GM23338 (cell line): ENCODE results near the gene FCRL6. TPM values are rescaled to one million over a fixed set of nuclear protein-coding genes. Genes with fewer than 3 reads are reported as not detected.

Source experiments
- ATAC-seq: fragments of 200-7000 bp; cut with Tn5 transposase; 3 replicates; pipeline ENCODE4 v1.9.1; 2020
- DNase-seq: peaks from one replicate; pipeline ENCODE4 v3.0.0-alpha.2; 2015; ENCODE audit warnings: low spot score
- H2AFZ ChIP-seq: fragments of 200-600 bp; sonication (generic); 2 replicates; pipeline ENCODE4 v1.8.0; 2016; ENCODE audit warnings: antibody characterized with exemption, mild to moderate bottlenecking, moderate library complexity
- H3F3A ChIP-seq: fragments of 200-600 bp; sonication (generic); replicated peaks from 2 replicates; pipeline ENCODE4 v1.8.0; 2017; ENCODE audit warnings: antibody characterized with exemption, mixed run types, low read depth
- H3K27ac ChIP-seq: fragments of 200-600 bp; sonication (generic); 2 replicates; pipeline ENCODE4 v1.6.1; 2016; ENCODE audit warnings: low read depth
- H3K27me3 ChIP-seq: fragments of 200-600 bp; sonication (generic); 2 replicates; pipeline ENCODE4 v1.8.0; 2016; ENCODE audit warnings: mild to moderate bottlenecking, mixed run types, moderate library complexity; ENCODE audit not compliant: insufficient read depth
- H3K36me3 ChIP-seq: fragments of 200-600 bp; sonication (generic); 2 replicates; pipeline ENCODE4 v1.8.0; 2016; ENCODE audit warnings: mild to moderate bottlenecking; ENCODE audit not compliant: insufficient read depth
- H3K4me1 ChIP-seq: fragments of 200-600 bp; sonication (generic); 2 replicates; pipeline ENCODE4 v1.8.0; 2016; ENCODE audit warnings: mild to moderate bottlenecking, moderate library complexity; ENCODE audit not compliant: insufficient read depth
- H3K4me2 ChIP-seq: fragments of 200-600 bp; sonication (generic); 2 replicates; pipeline ENCODE4 v1.7.1; 2017; ENCODE audit warnings: mixed run types
- H3K4me3 ChIP-seq: fragments of 200-600 bp; sonication (generic); 2 replicates; pipeline ENCODE4 v1.6.1; 2016; ENCODE audit warnings: mixed run types
- H3K79me2 ChIP-seq: fragments of 200-600 bp; sonication (generic); replicated peaks from 2 replicates; pipeline ENCODE4 v1.8.0; 2017; ENCODE audit warnings: mild to moderate bottlenecking; ENCODE audit not compliant: insufficient read depth
- H3K9me2 ChIP-seq: fragments of 200-600 bp; sonication (generic); 2 replicates; pipeline ENCODE4 v1.8.0; 2017; ENCODE audit not compliant: insufficient read depth
- H4K20me1 ChIP-seq: fragments of 200-600 bp; sonication (generic); replicated peaks from 2 replicates; pipeline ENCODE4 v1.8.0; 2017; ENCODE audit warnings: mild to moderate bottlenecking; ENCODE audit not compliant: insufficient read depth
- H3K27ac Mint-ChIP-seq: 2 replicates; pipeline ENCODE4 v1.8.0; 2020; ENCODE audit warnings: inconsistent platforms, mild to moderate bottlenecking, moderate library complexity, mixed read lengths
- H3K27me3 Mint-ChIP-seq: 3 replicates; pipeline ENCODE4 v1.8.0; 2022; ENCODE audit warnings: low read depth, mild to moderate bottlenecking, moderate library complexity, mixed read lengths, inconsistent platforms; ENCODE audit not compliant: insufficient read depth, poor library complexity
- H3K36me3 Mint-ChIP-seq: 3 replicates; pipeline ENCODE4 v1.8.0; 2021; ENCODE audit warnings: low read depth, mild to moderate bottlenecking, inconsistent platforms, moderate library complexity, mixed read lengths
- H3K4me1 Mint-ChIP-seq: 3 replicates; pipeline ENCODE4 v1.8.0; 2020; ENCODE audit warnings: mild to moderate bottlenecking, inconsistent platforms, mixed read lengths
- H3K4me3 Mint-ChIP-seq: 3 replicates; pipeline ENCODE4 v1.8.0; 2021; ENCODE audit warnings: moderate library complexity, mild to moderate bottlenecking, inconsistent platforms, mixed read lengths
- H3K9me3 Mint-ChIP-seq: 3 replicates; pipeline ENCODE4 v1.8.0; 2020; ENCODE audit warnings: moderate library complexity, mild to moderate bottlenecking, inconsistent platforms, mixed read lengths
- CREB1 ChIP-seq: fragments of 250-450 bp; sonication (Bioruptor Pico); IDR thresholded peaks from 2 replicates; pipeline ENCODE4 v1.5.0; 2020; ENCODE audit warnings: low read depth, mild to moderate bottlenecking, moderate library complexity
- CTCF ChIP-seq, 2 experiments: fragments of 200-600 bp in 1 of 2; sonication (generic) in 1 of 2; conservative IDR thresholded peaks; 2 replicates each; pipeline versions ENCODE4 v1.5.1 to v1.6.1; 2016 to 2017; ENCODE audit warnings: antibody characterized with exemption in 2 of 2, low read depth in 2 of 2, mild to moderate bottlenecking in 2 of 2, moderate library complexity in 1 of 2
- ETS1 ChIP-seq: IDR thresholded peaks from 2 replicates; pipeline ENCODE4 v1.6.1; 2016; ENCODE audit warnings: antibody characterized with exemption
- EZH2phosphoT487 ChIP-seq: fragments of 200-600 bp; sonication (generic); IDR thresholded peaks from one replicate; pipeline ENCODE4 v1.8.1; 2018; ENCODE audit warnings: antibody characterized with exemption; ENCODE audit not compliant: unreplicated experiment
- NANOG ChIP-seq: IDR thresholded peaks from 2 replicates; pipeline ENCODE4 v1.6.1; 2016; ENCODE audit warnings: antibody characterized with exemption, borderline replicate concordance
- POLR2AphosphoS5 ChIP-seq: IDR thresholded peaks from 2 replicates; pipeline ENCODE4 v1.6.1; 2016; ENCODE audit warnings: antibody characterized with exemption, low read depth
- REST ChIP-seq: IDR thresholded peaks from one replicate; pipeline ENCODE4 v1.6.1; 2018; ENCODE audit warnings: antibody characterized with exemption; ENCODE audit not compliant: unreplicated experiment
- STAT1 ChIP-seq: IDR thresholded peaks from one replicate; pipeline ENCODE4 v1.6.1; 2016; ENCODE audit warnings: antibody characterized with exemption; ENCODE audit not compliant: unreplicated experiment
- ZNF114 ChIP-seq: fragments of 250-450 bp; sonication (Bioruptor Pico); IDR thresholded peaks from 2 replicates; pipeline ENCODE4 v1.5.0; 2020; ENCODE audit warnings: mild to moderate bottlenecking, moderate library complexity
- ZNF331 ChIP-seq: fragments of 250-450 bp; sonication (Bioruptor Pico); IDR thresholded peaks from 2 replicates; pipeline ENCODE4 v1.5.0; 2020; ENCODE audit warnings: low read depth, mild to moderate bottlenecking, moderate library complexity
- ZNF462 ChIP-seq: fragments of 250-450 bp; sonication (Bioruptor Pico); IDR thresholded peaks from 2 replicates; pipeline ENCODE4 v1.5.0; 2020; ENCODE audit warnings: mild to moderate bottlenecking, moderate library complexity
- polyA plus RNA-seq: library from polyadenylated mRNA; unstranded; fragments of >200 nt; fragmentation: Nextera tagmentation; extraction: Ambion mirVana; gene quantifications from 2 replicates; pipeline ENCODE4 v1.2.1, GENCODE V29; 2016
- total RNA-seq: library from RNA; depleted of rRNA; stranded (reverse); fragments of >200 nt; shearing (Covaris generic); gene quantifications from 2 replicates; pipeline ENCODE4 v1.2.3, GENCODE V29; 2014

Gene FCRL6
- total and polyA plus RNA-seq, 2 experiments from 2014 or later = not detected

GRCh38 chr1:159845751-159846629, 43.8 kb downstream of the FCRL6 start:
- Histone ChIP-seq H3F3A (no peaks in the 10 kb centered on the region), H3K4me1 (no peaks in the 10 kb centered on the region; the same call in 1 of the 2 replicates), H3K4me3 (no peak overlapping the region), H2AFZ (no peak overlapping the region), H3K27me3 (no peaks in the 10 kb centered on the region), H4K20me1 (no peaks in the 10 kb centered on the region), H3K79me2 (no peaks in the 10 kb centered on the region), H3K9me2 (no peaks in the 10 kb centered on the region; the same call in 1 of the 2 replicates), H3K27ac (no peak overlapping the region), H3K4me2 (no peak overlapping the region), H3K36me3 (no peaks in the 10 kb centered on the region)
- ATAC-seq (no peak), DNase-seq (no peak)
- Mint-ChIP-seq H3K4me3 (no peak overlapping the region), H3K4me1 (peaks cover 6% of the 10 kb centered on the region), H3K27ac (no peak overlapping the region), H3K9me3 (no peaks in the 10 kb centered on the region), H3K36me3 (no peaks in the 10 kb centered on the region), H3K27me3 (peaks cover 3% of the 10 kb centered on the region)
- no peak for TF ChIP-seq POLR2AphosphoS5
- no peak for TF ChIP-seq ZNF114 (CRISPR knock-in tag)
- TF ChIP-seq CREB1 (CRISPR knock-in tag) = no peak
- TF ChIP-seq EZH2phosphoT487 = no peak
- TF ChIP-seq CTCF (conservative IDR thresholded peaks at IDR 0.05; ENCODE audit: low read depth in 2 of 2) = no peak
- no peak for TF ChIP-seq STAT1
- no peak for TF ChIP-seq ZNF331
- TF ChIP-seq ZNF462 = no peak
- no peak for TF ChIP-seq ETS1
- TF ChIP-seq NANOG = no peak
- no peak for TF ChIP-seq REST
